ENCODE measurements around the gene SEC61B. TPM values are rescaled to one million over a fixed set of nuclear protein-coding genes. Genes with fewer than 3 reads are reported as not detected.
"Not testable (repeated sequence)": the region's sequence is repeated elsewhere in the genome, so short reads cannot be mapped to it uniquely, and the experiment has no call there.

Gene SEC61B
- total RNA-seq, 4 donors from 2014 or later = 12.8 to 244 (median 70.1) TPM

GRCh38 chr9:99192786-99193465 lies 29.2 kb upstream of the SEC61B start:
- Histone ChIP-seq H3K4me3 (no peak overlapping the region), H3K27ac (no peak overlapping the region), H3K4me1 (no peaks in the 10 kb centered on the region), H3K36me3 (no peaks in the 10 kb centered on the region), H3K27me3 (no peaks in the 10 kb centered on the region), H3K9me3 (no peaks in the 10 kb centered on the region)
- intact Hi-C loops (cut with DNase I; ENCODE audit: low total_unique reads) = no loop called here
- no peak for TF ChIP-seq CTCF (IDR thresholded peaks at IDR 0.05)
- TF ChIP-seq POLR2A (IDR thresholded peaks at IDR 0.05) = no peak
- DNase-seq = no peak

- Histone ChIP-seq H3K27ac (no peak overlapping the region), H3K4me3 (no peak overlapping the region), H3K27me3 (no peaks in the 10 kb centered on the region), H3K9me3 (no peaks in the 10 kb centered on the region), H3K36me3 (no peaks in the 10 kb centered on the region), H3K4me1 (no peaks in the 10 kb centered on the region)
- intact Hi-C loops (cut with DNase I; ENCODE audit: low total_unique reads) = no loop called here
- no peak for TF ChIP-seq POLR2A (IDR thresholded peaks at IDR 0.05)
- TF ChIP-seq CTCF (IDR thresholded peaks at IDR 0.05) = no peak
- no peak for DNase-seq
Observed at GRCh38 chr9:99193466-99193821, 28.6 kb upstream of the SEC61B start.

- H3K36me3 ChIP-seq; H3K9me3 ChIP-seq; H3K4me1 ChIP-seq; H3K27me3 ChIP-seq; DNase-seq; H3K4me3 ChIP-seq; H3K27ac ChIP-seq; intact Hi-C loops (cut with DNase I; ENCODE audit: low total_unique reads): not testable (repeated sequence)
Observed at GRCh38 chr9:99196484-99196883, 25.6 kb upstream of the SEC61B start.

DNA sequence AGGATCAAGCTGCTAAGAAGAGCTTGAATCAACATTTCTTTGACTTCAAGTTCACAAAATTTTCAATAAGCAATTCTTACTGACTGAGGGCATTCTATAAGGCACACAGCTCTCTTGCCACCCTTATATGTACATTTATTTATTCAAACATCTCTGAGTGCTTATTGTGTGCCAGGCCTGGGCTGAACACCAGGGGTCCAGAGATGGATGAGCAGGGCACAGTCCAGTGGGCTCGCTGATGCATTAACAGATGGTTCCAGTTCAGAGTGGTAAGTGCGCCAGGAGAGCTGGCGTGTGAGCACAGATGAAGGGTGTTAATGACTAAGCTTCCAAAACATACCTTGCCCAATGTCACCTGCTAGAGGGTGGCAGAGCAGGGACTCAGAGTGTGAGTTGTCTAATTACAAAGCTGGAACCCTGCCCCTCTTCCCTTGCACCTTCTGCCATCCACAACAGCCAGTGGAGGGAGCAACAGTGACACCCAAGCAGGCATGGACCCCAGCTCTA lies 24.9 kb upstream of the SEC61B start:
- no peaks in the 10 kb centered on the region for H3K4me1 ChIP-seq
- no peak overlapping the region for H3K27ac ChIP-seq
- no peaks in the 10 kb centered on the region for H3K36me3 ChIP-seq
- no peaks in the 10 kb centered on the region for H3K9me3 ChIP-seq
- no peak for TF ChIP-seq POLR2A (IDR thresholded peaks at IDR 0.05)
- no peak for TF ChIP-seq CTCF (IDR thresholded peaks at IDR 0.05)
- DNase-seq = no peak
- no peaks in the 10 kb centered on the region for H3K27me3 ChIP-seq
- intact Hi-C loops (cut with DNase I; ENCODE audit: low total_unique reads) = no loop called here
- no peak overlapping the region for H3K4me3 ChIP-seq

DNA sequence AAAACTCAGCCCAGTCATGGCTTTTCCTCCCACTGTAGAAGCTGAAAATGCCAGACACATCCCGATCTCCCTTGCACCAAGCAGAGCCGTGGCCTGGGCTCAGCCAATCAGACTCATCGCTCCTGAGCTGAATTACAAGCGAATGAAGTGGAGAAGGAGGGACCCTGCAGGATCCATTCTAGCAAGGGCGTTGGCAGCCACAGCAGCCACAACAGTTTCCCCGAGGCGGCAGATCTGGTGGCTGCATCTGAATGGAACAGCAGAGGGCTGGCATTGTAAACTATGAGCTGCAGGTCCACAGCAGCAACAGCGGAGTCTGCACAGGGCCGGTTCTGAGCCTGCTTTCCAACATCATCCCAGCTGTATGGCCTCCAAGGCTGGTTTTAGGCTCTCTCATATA lies 24.1 kb upstream of the SEC61B start:
- intact Hi-C loops (cut with DNase I; ENCODE audit: low total_unique reads) = no loop called here
- H3K27ac ChIP-seq = no peak overlapping the region
- no peaks in the 10 kb centered on the region for H3K4me1 ChIP-seq
- H3K9me3 ChIP-seq = no peaks in the 10 kb centered on the region
- no peak for DNase-seq
- no peaks in the 10 kb centered on the region for H3K27me3 ChIP-seq
- H3K4me3 ChIP-seq = no peak overlapping the region
- TF ChIP-seq CTCF (IDR thresholded peaks at IDR 0.05) (no peak), POLR2A (IDR thresholded peaks at IDR 0.05) (no peak)
- no peaks in the 10 kb centered on the region for H3K36me3 ChIP-seq

All from uterus (tissue), 4 donors.